IPS-20b (cell line): ENCODE measurements around the gene RAMACL.
"Not testable (repeated sequence)": the region's sequence is repeated elsewhere in the genome, so short reads cannot be mapped to it uniquely, and the experiment has no call there.

Experiments
- H3K27ac ChIP-seq: one replicate; pipeline ENCODE4 v1.5.1; 2013; ENCODE audit warnings: low read length
- H3K27me3 ChIP-seq: 2 replicates; pipeline ENCODE4 v1.6.1; 2013; ENCODE audit warnings: mild to moderate bottlenecking, low read length, inconsistent platforms; ENCODE audit not compliant: insufficient read depth
- H3K36me3 ChIP-seq: 2 replicates; pipeline ENCODE4 v1.6.1; 2013; ENCODE audit warnings: low read depth, mild to moderate bottlenecking, inconsistent platforms, low read length, moderate library complexity; ENCODE audit not compliant: insufficient read depth
- H3K4me1 ChIP-seq: 2 replicates; pipeline ENCODE4 v1.6.1; 2013; ENCODE audit warnings: mild to moderate bottlenecking, control low read depth, inconsistent platforms, low read length, moderate library complexity; ENCODE audit not compliant: insufficient read depth
- H3K4me3 ChIP-seq: 2 replicates; pipeline ENCODE4 v1.5.1; 2013; ENCODE audit warnings: mild to moderate bottlenecking, low read length, inconsistent platforms
- H3K9ac ChIP-seq: 2 replicates; pipeline ENCODE4 v1.6.1; 2013; ENCODE audit warnings: low read depth, mild to moderate bottlenecking, inconsistent platforms, low read length, moderate library complexity
- H3K9me3 ChIP-seq: 2 replicates; pipeline ENCODE4 v1.6.1; 2013; ENCODE audit warnings: mild to moderate bottlenecking, low read depth, low read length, inconsistent platforms; ENCODE audit not compliant: insufficient read depth

The RAMACL gene

GRCh38 chr6:166591961-166592520 is 5.6 kb upstream of the RAMACL start:
- Histone ChIP-seq H3K4me3 (no peak overlapping the region), H3K9ac (no peak overlapping the region), H3K9me3 (no peaks in the 10 kb centered on the region), H3K36me3 (no peaks in the 10 kb centered on the region), H3K4me1 (peaks cover 14% of the 10 kb centered on the region), H3K27ac (no peak overlapping the region), H3K27me3 (no peaks in the 10 kb centered on the region)

GRCh38 chr6:166591026-166591425 is 4.5 kb upstream of the RAMACL start:
- Histone ChIP-seq H3K27me3 (no peaks in the 10 kb centered on the region), H3K4me1 (peaks cover 16% of the 10 kb centered on the region), H3K9me3 (no peaks in the 10 kb centered on the region), H3K36me3 (no peaks in the 10 kb centered on the region), H3K27ac (no peak overlapping the region), H3K4me3 (no peak overlapping the region), H3K9ac (no peak overlapping the region)

GRCh38 chr6:166589786-166590574 is 3.5 kb upstream of the RAMACL start:
- no peaks in the 10 kb centered on the region for H3K27me3 ChIP-seq
- H3K36me3 ChIP-seq: no peaks in the 10 kb centered on the region
- H3K4me1 ChIP-seq: peaks cover 16% of the 10 kb centered on the region
- no peak overlapping the region for H3K9ac ChIP-seq
- no peak overlapping the region for H3K4me3 ChIP-seq
- no peaks in the 10 kb centered on the region for H3K9me3 ChIP-seq
- H3K27ac ChIP-seq: no peak overlapping the region

GRCh38 chr6:166589337-166589731 is 2.9 kb upstream of the RAMACL start:
- H3K27me3 ChIP-seq: no peaks in the 10 kb centered on the region
- H3K36me3 ChIP-seq: no peaks in the 10 kb centered on the region
- no peaks in the 10 kb centered on the region for H3K9me3 ChIP-seq
- H3K9ac ChIP-seq: no peak overlapping the region
- H3K4me1 ChIP-seq: peaks cover 16% of the 10 kb centered on the region
- no peak overlapping the region for H3K4me3 ChIP-seq
- H3K27ac ChIP-seq: no peak overlapping the region

GRCh38 chr6:166588691-166589336 is 2.3 kb upstream of the RAMACL start:
- Histone ChIP-seq H3K4me3 (no peak overlapping the region), H3K9ac (no peak overlapping the region), H3K9me3 (no peaks in the 10 kb centered on the region), H3K36me3 (no peaks in the 10 kb centered on the region), H3K27ac (no peak overlapping the region), H3K4me1 (peaks cover 16% of the 10 kb centered on the region), H3K27me3 (no peaks in the 10 kb centered on the region)

- Histone ChIP-seq H3K27me3 (no peaks in the 10 kb centered on the region), H3K9me3 (no peaks in the 10 kb centered on the region), H3K4me3 (no peak overlapping the region), H3K4me1 (peaks cover 16% of the 10 kb centered on the region), H3K27ac (no peak overlapping the region), H3K9ac (no peak overlapping the region), H3K36me3 (no peaks in the 10 kb centered on the region)
Observed at GRCh38 chr6:166587631-166588413, 1.3 kb upstream of the RAMACL start.

GRCh38 chr6:166584853-166585429 is 1.5 kb downstream of the RAMACL start:
- Histone ChIP-seq H3K9ac (no peak overlapping the region), H3K27ac (no peak overlapping the region), H3K36me3 (no peaks in the 10 kb centered on the region), H3K4me3 (no peak overlapping the region), H3K9me3 (no peaks in the 10 kb centered on the region), H3K27me3 (no peaks in the 10 kb centered on the region), H3K4me1 (peaks cover 16% of the 10 kb centered on the region)

GRCh38 chr6:166584155-166584554 is 2.3 kb downstream of the RAMACL start:
- Histone ChIP-seq H3K27ac (no peak overlapping the region), H3K9me3 (no peaks in the 10 kb centered on the region), H3K4me3 (no peak overlapping the region), H3K27me3 (no peaks in the 10 kb centered on the region), H3K36me3 (no peaks in the 10 kb centered on the region), H3K9ac (no peak overlapping the region), H3K4me1 (peaks cover 13% of the 10 kb centered on the region)

- Histone ChIP-seq H3K36me3 (no peaks in the 10 kb centered on the region), H3K27ac (no peak overlapping the region), H3K27me3 (no peaks in the 10 kb centered on the region), H3K4me1 (peaks cover 8% of the 10 kb centered on the region; the same call in 1 of the 2 replicates), H3K9ac (no peak overlapping the region), H3K4me3 (no peak overlapping the region), H3K9me3 (no peaks in the 10 kb centered on the region)
Observed at GRCh38 chr6:166583230-166583965, 3.1 kb downstream of the RAMACL start.

- Histone ChIP-seq H3K4me1 (peaks cover 4% of the 10 kb centered on the region; the same call in 1 of the 2 replicates), H3K4me3 (no peak overlapping the region), H3K27ac (no peak overlapping the region), H3K27me3 (no peaks in the 10 kb centered on the region), H3K9me3 (no peaks in the 10 kb centered on the region; the same call in 1 of the 2 replicates), H3K36me3 (no peaks in the 10 kb centered on the region), H3K9ac (no peak overlapping the region)
Observed at GRCh38 chr6:166582258-166582657, 4.2 kb downstream of the RAMACL start.

- not testable (repeated sequence) for H3K27me3 ChIP-seq, H3K4me3 ChIP-seq, H3K9ac ChIP-seq, H3K27ac ChIP-seq, H3K9me3 ChIP-seq, H3K4me1 ChIP-seq, H3K36me3 ChIP-seq
Observed at GRCh38 chr6:166581801-166582200, 4.7 kb downstream of the RAMACL start.
